ENCODE data around the gene LSM5. TPM values are rescaled to one million over a fixed set of nuclear protein-coding genes. Genes with fewer than 3 reads are reported as not detected.

Gene LSM5
- 31.0 TPM for total RNA-seq
- long read RNA-seq, transcript LSM5-208 (5 exons, 2,258 nt), result major isoform, 28 of 31 reads
- long read RNA-seq, partial matches to known transcripts, result 0 of 31 reads
- long read RNA-seq, other reads (novel, unspliced or antisense), result 1 of 31 reads

DNA sequence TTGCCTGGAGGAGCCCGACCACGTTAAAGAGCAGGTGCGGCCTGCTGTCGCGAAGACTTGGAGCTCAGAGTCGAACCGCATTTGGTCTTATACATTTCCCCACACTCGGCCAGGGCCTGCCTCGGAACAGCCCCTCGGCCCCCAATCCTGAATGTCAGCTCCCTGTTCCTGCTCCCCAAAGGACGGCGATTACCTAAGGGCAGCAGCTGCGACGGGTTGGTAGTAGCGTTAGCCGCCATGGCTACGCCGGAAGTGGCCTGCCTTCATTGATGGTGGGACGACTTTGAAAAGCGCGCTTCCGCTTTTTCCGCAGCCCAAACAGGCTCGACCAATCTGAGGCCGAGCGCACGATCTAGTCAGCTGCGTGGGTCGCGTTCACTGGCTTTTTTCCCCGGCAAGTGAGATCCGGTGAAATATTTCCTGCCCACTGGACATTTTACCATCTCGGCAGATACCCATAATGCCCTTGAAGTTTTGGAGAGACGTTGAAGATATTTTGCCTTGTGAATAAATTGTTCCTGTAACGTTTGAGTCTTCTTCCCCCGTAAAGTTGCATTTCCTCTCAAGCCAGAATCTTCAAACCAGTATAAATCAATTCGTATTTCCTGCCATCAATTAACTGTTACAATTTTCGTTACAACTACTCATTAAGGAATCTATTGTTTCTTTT, at the start of gene LSM5:
LSM5 (minus strand) TSS at position 254 of the 670 bp plus-strand sequence; CDS start at position 239, 15 bp downstream.
- ATAC-seq (ENCODE audit: poor library complexity) (peak; percentile 94), DNase-seq (peak; percentile 95)
- intact Hi-C loops (cut with DNase I), result loop anchor here (10.0 kb wide), 1 partner anchor 95 kb away; no protein-coding TSS in a partner anchor

DNA sequence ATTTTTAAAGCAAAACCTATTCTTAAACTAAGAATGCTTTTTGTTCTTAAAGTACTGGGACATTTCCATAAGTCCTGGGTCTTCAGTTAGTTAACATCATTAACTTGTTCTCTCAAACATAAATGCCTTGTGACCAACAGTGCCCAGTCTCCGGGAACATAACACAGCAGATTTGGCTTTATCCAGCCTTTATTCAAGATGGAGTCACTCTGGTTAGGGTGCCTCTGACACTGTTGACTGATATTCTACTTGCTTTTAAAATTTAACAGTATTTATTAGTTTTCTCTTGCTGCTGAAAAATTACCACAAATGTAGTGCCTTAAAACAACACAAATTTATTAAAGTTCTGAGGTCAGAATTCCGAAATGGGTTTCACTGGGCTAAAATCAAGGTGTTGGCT, 49.2 kb upstream of the LSM5 start:
- DNase-seq, result no peak
- intact Hi-C loops (cut with DNase I), result no loop called here
- ATAC-seq (ENCODE audit: poor library complexity), result no peak

DNA sequence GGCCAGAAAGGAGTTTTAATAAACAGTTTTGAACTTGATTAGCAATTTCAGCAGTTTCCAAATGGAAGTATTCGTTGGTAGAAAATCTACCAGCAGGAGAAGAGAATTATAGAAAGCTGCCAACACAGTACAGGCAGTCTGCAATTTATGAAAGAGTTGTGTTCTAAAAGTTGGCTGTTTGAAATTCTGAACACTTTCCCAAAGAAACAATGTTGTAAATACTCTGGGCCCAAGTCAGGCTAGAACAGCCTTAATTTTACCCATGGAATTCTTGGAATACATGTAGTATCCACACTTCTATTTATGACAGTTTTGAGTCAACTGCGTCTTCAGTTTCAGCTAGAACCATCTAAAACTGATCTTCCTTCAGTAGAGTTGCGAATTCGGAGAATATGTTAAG, 47.6 kb upstream of the LSM5 start:
- ATAC-seq (ENCODE audit: poor library complexity) (no peak), DNase-seq (no peak)
- intact Hi-C loops (cut with DNase I), result no loop called here

DNA sequence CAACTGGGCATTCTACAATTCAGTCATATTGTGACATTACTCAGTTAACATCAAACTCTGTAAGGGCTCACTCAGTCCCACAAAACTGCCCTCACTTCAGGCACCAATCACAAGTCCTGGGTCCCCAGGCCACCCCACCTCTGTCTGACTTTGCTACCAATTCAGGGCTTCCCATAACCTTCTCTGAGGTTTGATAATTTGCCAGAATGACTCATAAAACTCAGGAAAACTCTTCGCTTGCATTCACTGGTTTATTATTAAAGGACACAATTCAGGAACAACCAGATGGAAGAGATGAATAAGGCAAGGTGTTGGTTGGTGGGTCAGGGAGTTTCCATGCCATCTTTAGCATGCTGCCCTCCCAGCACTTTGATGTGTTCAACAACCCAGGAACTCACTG, 46.4 kb upstream of the LSM5 start:
- ATAC-seq (ENCODE audit: poor library complexity) (peak; percentile 10), DNase-seq (no peak)
- intact Hi-C loops (cut with DNase I), result no loop called here

DNA sequence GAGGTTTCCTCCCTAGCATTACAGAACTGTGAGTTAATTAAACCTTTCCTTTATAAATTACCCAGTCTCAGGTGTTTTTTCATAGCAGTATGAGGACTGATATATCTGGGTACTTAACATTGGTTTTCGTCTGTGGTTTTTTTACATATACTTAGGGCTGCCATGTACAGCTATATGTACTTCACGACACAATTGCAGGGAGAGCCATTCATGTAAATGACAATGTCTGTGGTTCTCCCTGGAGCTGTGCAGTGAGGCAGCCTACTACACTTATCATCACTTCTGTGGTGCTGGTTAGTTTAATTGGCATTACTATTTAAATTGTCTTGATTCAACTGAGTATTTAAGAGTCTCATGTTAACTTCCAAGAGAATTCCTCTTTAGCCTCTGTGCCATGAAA, 45.8 kb upstream of the LSM5 start:
- DNase-seq (no peak), ATAC-seq (ENCODE audit: poor library complexity) (no peak)
- intact Hi-C loops (cut with DNase I), result no loop called here

DNA sequence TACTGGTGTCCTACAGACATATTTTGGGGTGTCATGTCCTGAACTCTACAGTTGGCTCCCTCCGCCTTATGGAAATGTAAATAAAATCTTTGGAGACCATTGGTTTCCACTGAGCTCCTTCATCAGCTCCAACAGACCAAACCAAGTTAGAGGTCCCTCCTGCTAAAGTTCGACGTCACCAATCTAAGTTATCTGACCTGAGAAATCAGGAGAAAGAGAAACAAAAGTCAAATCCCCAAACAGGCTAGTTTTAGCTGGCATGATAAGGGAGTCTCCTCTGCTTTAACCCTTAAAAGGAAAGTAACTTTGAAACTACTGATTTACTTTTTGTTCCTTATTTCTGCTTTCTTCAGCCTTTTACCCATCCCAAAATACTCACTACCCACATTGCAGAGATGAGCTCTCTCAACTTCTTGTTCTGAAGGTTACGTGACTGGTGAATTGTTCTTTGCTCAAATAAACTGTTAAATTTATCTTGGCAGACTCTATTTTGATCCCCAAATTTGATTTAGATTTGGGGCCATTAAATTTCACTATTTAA, 45.1 kb upstream of the LSM5 start:
- no peak for ATAC-seq (ENCODE audit: poor library complexity)
- intact Hi-C loops (cut with DNase I), result no loop called here

DNA sequence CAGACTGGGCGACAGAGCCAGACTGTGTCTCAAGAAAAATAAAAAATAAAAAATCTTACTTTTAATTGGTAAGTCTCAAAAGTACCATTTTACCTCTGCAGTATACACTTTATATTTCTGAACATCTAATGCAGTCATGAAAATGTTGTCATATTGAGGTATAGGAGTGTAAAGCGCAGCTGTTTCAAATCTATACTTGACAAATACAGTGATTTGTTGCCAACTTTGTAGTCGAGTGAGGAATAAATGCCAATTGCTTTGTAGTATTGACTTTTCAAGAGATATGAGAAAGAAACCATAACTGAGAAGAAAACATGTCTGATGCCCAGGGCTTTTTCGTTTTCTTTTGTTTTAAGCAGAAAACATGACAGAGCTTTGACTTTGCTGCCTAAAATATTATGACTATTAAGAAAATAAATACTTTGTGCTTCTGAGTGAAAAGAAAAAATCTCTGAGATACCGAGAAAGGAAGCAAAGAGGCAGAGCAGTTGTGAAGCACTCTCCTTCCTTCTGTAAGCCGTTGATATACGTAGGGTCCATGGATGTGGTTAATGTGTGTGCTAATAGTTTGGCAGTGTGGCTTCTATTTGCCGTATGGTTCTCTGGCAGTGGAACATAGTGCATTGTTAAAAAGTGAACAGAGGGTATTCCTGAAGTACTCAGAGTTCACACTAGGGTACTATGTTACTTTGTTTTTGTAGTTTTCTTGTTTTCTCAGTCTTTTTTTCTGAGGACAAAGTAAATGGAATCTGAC, 43.3 kb upstream of the LSM5 start:
- no peak for ATAC-seq (ENCODE audit: poor library complexity)
- intact Hi-C loops (cut with DNase I), result no loop called here
- DNase-seq, result no peak

More for the DNA sequence above, 45.1 kb upstream of the LSM5 start:
- DNase-seq, result no peak

DNA sequence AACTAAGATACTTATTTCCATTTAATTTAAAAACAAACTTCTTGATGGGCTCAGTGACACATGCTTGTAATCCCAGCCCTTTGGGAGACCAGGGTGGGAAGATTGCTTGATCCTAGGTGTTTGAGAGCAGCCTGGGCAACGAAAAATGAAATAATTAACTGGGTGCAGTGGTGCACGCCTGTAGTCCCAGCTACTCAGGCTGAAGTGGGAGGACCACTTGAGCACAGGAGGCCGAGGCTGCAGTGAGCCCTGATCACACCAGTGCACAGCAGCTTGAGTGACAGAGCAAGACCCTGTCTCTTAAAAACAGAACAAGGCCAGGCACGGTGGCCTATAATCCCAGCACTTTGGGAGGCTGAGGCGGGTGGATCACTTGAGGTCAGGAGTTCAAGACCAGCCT, 42.5 kb upstream of the LSM5 start:
- intact Hi-C loops (cut with DNase I), result no loop called here
- no peak for ATAC-seq (ENCODE audit: poor library complexity)
- no peak for DNase-seq

DNA sequence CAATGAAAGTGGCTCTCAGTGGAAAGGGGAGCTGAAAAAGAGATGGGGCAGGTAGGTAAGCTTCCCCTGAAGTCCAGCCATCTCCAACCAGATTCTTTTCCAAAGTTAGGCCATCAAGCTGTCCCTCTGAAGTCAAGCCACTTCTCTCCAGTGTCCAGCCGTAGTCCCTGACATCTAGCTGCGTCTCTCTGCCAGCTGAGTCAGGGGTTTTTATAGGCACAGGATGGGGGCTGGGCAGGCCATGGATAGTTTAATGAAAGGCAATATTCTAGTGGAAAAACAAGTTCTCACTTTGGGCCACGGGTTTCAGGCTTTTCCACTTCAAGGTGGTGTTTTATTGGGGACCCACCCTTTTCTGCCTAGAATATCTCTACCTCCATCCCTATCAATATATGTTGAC, 41.9 kb upstream of the LSM5 start:
- intact Hi-C loops (cut with DNase I), result no loop called here
- DNase-seq (no peak), ATAC-seq (ENCODE audit: poor library complexity) (no peak)

DNA sequence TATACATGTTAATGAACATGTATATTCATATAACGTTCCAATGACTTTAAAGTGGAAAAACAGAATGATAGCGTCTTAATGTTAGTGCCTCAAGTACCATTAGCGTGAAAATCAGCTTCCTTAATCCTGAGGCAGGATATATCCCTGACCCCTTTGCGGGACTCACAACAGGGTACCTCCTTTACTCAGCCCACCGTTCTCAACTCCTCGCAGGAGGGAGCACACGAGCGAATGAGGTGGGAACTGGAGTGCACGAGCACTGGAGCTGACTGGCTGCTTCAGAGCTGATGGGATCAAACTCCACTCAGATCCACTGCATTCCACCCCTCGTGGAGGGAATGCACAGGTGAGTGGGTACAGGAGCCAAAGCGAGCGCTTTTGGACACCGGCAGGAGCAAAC, 41.2 kb upstream of the LSM5 start:
- intact Hi-C loops (cut with DNase I), result no loop called here
- DNase-seq (no peak), ATAC-seq (ENCODE audit: poor library complexity) (no peak)

DNA sequence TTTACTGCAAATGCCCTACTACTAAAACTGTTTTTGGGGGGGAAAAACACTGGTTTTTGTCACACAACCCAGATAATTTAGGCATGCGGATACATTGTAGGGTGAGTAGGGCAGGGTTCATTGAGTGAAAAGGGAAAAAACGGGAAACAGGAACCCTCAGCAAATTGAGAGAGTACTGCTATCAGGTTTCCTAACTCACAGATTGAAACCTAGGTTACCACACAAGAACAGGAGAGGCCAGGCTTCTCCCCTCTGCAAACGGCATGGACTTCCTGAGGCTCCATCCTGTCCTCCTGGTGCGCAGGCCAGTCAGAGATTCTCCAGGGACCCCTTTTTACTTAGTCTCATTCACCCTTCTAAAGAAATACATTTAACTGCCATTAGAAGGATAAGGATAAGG, 35.7 kb upstream of the LSM5 start:
- DNase-seq (no peak), ATAC-seq (ENCODE audit: poor library complexity) (no peak)
- intact Hi-C loops (cut with DNase I), result no loop called here

DNA sequence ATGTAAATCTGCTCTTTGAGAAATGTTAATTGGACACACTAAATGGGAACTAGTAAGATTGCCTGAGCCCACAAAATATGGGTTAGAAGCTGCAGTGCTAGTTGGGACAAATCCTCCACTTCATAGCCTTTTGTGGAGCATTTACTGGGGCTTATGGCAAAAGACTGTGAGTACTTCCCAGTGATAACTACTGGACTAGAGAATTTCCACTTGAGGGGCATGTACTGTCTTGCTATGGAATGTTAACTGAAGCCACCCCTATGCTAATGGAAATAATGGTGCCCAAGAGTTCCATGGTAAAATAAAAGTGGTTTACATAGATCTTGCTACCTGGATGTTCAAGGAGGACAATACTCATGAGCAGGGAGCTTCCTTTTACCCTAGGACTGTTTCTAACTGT, 34.5 kb upstream of the LSM5 start:
- ATAC-seq (ENCODE audit: poor library complexity) (no peak), DNase-seq (no peak)

DNA sequence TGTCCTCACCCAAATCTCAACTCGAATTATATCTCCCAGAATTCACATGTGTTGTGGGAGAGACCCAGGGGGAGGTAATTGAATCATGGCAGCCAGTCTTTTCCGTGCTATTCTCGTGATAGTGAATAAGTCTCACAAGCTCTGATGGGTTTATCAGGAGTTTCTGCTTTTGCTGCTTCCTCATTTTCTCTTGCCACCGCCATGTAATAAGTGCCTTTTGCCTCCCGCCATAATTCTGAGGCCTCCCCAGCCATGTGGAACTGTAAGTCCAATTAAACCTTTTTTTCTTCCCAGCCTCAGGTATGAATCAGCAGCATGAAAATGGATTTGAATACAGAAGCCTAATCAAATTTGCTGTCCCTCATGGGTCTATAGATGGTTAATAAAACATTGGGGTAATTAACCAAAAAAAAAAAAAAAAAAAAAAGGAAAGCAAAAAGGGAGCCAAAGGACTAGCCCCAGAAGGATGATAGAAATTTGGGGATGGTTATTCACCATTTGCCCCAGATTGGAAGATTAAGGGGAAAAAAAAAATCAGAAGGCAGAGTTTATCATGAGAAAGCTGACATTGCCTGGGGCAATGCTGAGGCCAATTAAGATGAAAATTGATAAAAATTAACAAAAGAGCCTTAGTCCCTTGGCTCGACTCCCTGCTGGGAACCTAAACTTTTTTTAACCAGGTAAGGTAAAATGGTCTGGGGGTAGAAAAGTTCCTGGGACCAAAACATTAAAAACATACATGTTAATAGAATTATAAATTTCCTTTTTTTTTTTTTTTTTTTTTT, 32.8 kb upstream of the LSM5 start:
- intact Hi-C loops (cut with DNase I), result no loop called here
- ATAC-seq (ENCODE audit: poor library complexity) (no peak), DNase-seq (no peak)

More for the DNA sequence above, 34.5 kb upstream of the LSM5 start:
- intact Hi-C loops (cut with DNase I), result no loop called here

DNA sequence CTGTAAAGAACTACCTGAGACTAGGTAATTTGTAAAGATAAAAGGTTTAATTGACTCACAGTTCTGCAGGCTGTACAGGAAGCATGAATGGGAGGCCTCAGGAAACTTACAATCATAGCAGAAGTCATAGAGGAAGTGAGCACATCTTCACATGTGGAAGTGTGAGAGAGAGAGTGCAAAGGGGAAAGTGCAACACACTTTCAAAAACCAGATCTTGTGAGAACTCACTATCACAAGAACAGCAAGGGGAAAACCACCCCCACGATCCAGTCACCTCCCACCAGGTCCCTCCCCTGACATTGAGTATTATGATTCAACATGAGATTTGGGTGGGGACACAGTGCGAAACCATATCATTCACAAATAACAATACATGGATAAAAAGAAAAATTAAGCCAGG, 29.6 kb upstream of the LSM5 start:
- no peak for DNase-seq
- ATAC-seq (ENCODE audit: poor library complexity), result no peak
- intact Hi-C loops (cut with DNase I), result no loop called here

DNA sequence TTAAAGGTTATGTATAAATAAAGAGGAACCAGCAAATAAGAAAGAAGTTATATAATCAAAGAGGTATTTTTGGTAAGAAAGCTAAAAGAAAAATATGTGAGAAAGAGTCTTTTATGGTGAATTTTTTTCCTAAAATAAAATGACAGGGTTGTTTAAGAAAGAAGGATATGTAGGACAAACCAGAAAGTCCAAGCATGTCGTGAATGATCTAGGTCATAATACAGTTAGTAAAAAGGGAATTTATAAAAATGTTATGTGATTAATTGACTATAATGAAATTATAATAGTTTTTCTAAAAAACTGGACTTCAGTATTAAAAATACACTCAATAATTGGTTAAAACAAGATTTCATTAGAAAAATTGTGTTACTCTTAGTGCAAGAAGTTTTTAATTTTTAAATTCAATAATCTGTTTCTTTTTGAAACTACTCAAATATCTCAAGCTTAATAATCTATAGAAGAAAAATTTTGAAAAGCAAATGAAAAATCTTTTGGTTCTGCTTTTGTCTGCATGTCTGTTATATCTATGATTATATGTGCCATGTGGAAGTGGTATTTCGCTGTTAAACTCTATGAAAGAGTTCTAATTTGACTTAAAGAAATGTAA, 28.5 kb upstream of the LSM5 start:
- ATAC-seq (ENCODE audit: poor library complexity) (no peak), DNase-seq (no peak)
- intact Hi-C loops (cut with DNase I), result no loop called here

DNA sequence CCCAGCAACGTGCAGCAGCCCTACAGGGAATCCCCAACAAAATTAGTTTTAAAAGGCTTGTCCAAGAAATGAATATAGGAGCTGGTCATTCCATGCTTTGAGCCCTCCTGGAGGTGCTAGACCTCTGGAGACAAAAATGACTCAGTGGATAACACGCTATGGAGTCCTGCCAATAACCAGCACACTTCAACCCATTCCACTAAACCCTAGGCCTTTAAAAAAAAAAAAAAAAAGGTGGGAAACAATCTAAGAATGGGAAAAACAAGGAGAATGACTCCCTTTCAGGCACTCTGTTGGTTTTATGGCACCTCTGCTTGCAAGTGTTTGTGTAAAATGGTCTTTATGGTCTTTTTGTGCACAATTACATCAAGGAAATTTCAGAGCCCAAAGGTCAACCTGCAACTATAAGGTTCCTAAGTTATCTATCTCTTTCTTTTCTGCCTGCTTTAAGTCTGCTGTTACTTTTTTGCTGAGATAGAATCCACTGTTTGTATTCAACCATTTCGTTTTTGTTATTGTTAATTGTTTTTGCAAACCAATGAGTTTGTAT, 26.4 kb upstream of the LSM5 start:
- ATAC-seq (ENCODE audit: poor library complexity), result no peak
- DNase-seq, result no peak
- intact Hi-C loops (cut with DNase I), result no loop called here

DNA sequence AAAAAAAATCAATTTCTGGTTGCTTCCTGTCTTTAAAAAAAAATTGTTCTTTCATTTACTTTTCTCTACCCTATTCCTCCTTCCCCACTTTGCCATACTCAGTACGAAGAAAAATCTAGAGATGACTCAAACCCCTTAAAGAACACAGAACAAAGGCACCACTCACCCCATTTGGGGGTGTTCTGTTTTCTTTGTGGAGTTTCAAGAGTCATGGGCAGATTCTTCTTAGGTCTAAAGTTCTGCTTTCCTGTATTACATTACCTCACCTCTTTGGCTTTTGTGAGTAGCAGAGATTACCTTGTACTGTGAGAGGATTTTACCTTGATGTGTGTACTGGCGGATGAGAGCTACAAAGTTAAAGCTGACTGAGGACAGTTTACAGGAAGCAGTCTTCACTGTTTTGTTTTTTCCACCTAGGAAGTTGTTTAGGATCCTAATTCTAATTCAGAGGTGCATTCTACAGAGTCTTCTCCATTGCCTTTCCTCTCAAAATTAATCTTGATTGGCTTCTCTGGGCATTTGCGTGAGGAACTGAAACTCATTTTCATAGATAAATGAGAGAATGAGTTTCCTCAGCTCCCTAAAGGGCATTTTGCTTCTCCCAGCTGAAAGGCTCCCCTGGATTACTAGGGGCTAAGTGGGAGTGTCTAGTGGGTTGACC, 25.8 kb upstream of the LSM5 start:
- no peak for DNase-seq
- intact Hi-C loops (cut with DNase I), result no loop called here
- no peak for ATAC-seq (ENCODE audit: poor library complexity)

DNA sequence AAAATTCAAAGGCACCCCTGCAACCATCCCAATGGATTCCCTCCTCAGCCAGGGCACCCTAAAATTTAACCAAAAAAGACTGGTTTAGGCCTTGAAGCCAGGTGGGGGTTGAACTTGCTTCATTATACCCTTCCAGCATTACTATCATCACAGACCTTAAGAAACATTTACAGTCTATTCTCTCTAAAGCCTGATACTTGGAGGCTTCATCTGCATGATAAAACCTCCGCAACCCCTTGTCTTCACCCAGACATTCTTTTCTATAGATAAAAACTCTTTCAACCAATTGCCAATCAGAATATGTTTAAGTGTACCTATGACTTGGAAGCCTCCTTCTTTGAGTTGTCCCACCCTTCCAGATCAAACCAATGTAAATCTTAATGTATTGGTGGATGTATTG, 23.0 kb upstream of the LSM5 start:
- DNase-seq (no peak), ATAC-seq (ENCODE audit: poor library complexity) (no peak)
- intact Hi-C loops (cut with DNase I), result no loop called here

All from Right ventricle myocardium superior (tissue), 1 donor.